HG03025 (cell line): ENCODE measurements around the gene PTPRT.

Source experiments
- ATAC-seq: cut with Tn5 transposase; IDR thresholded peaks from one replicate; pipeline ENCODE4 v1.9.1; 2021; ENCODE audit warnings: mild to moderate bottlenecking, moderate library complexity; ENCODE audit not compliant: unreplicated experiment, low FRiP score

PTPRT gene

DNA sequence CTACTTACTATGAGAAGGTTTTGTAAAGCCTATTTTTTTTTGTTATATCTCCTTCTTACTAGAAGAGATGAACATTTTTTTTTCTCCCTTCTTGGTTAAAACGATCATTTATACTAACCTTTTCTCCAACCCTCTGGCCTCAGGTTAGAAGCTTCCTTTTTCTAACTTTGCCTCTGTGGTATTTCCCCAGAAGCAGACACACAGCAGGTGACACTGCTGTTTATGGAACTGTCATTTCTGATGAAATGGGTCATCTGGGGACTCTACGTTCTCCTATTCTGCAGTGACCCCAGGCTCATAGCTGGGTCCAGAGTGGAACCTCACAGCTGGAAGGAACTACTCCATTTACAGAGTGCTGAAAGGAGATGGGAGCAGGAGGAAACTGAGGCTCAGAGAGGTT is 825.3 kb downstream of the PTPRT start:
- ATAC-seq: no peak

GRCh38 chr20:42361402-42361970 is 828.2 kb downstream of the PTPRT start:
- no peak for ATAC-seq

- no peak for ATAC-seq
These were observed 829.1 kb downstream of the PTPRT start for GRCh38 chr20:42360621-42361020.

DNA sequence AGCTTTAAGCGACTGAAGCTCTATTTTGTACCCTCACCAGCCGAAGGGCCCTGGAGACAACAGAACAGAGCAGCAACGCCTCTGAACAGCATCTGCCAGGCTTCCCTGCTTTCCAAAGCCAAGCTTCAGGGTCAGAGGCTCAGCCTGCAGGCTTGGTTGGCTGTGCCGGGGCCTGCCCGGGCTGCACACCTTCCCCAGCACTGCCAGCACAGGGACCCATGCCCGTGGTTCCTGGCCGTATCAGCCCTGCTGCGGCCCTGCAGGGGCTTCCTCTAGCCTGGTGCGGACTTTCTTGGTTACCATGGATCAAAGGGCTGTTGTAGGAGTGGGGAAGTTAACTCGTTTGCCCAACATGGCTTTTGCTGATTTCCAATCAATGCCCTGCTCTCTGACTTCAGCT is 830.1 kb downstream of the PTPRT start:
- no peak for ATAC-seq

GRCh38 chr20:42352096-42352495 is 837.6 kb downstream of the PTPRT start:
- ATAC-seq: no peak

GRCh38 chr20:42350521-42350920 is 839.2 kb downstream of the PTPRT start:
- ATAC-seq: no peak

DNA sequence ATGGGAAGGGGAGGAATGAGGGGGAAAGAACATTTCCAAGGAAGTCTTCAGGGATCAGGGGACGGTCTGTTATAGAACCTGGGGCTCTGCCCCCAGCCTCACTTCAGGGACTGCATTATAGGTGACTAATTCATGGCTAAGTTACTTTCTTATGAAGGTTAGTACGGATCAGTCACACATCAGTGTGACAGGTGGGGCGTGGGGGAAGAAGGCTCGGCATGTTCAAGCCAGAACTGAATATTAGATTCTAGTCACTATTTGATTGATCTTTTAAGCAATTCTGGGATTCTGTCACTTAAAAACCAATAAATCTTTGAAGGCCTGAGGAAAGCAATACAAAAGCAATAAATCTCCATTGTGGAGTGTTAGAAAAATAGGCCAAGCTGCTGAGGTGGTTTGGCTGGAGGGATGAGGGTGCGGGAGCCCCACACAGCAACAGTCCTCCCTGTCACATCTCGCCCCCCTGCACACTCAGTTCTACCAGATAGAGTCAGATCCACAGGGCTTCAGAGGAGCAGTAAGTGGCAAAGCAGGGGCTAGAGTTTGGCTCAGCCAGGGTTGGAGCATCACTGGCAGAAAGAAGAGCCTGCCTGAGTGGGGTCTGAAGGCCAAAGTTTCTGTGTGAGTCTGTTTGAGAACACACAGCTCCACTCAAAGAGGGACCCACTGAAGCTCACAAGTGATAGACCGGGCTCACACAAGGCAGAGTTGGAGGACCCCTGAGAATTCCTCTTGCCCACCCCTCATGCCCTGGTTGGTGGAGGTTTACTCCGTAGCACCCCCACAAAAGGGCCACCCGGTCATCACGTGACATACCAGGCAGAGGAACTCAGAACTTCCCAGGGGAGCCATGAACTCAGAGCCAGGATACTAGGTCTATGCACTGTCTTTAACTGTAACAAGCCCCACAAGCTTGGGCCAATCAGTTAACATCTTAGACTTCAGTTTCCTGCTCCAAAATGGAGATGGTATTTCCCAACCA is 843.2 kb downstream of the PTPRT start:
- no peak for ATAC-seq

DNA sequence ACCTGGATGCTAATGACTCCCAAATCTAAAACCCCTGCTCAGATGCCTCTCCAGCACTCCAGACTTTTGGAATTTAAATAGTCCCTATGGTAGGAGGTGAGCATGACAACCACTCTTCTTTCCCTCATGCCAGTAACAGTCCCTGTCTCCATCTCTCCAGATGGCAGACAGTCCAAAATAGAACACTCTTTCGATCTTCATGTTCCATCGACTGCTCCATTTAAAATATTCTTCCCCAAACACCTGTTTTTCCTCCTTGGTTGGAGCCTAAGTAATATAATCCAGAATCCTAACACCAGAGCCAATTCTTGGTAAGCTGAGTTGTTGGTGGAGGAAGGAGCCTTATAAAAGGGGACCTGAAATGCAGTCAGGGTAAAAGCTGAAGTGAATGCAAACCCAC is 848.1 kb downstream of the PTPRT start:
- no peak for ATAC-seq

DNA sequence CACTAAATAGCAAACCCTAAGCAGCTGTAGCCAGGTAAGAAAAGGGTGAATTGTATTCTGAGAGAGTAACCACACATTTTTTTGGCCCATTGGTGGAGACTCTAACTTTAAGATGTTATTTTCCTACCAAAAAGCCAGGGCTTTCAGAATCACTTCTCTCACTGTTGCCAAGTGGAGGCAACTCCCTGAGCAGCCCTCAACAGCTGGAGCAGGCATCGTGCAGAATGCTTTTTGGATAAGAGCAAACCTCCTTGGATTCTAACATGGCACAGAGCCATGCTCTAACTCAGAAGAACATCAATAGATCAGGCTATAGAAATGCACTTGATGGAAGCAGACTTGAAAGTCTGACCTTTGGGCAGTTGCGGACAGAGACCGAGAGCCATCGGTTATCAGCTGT is 849.3 kb downstream of the PTPRT start:
- no peak for ATAC-seq

DNA sequence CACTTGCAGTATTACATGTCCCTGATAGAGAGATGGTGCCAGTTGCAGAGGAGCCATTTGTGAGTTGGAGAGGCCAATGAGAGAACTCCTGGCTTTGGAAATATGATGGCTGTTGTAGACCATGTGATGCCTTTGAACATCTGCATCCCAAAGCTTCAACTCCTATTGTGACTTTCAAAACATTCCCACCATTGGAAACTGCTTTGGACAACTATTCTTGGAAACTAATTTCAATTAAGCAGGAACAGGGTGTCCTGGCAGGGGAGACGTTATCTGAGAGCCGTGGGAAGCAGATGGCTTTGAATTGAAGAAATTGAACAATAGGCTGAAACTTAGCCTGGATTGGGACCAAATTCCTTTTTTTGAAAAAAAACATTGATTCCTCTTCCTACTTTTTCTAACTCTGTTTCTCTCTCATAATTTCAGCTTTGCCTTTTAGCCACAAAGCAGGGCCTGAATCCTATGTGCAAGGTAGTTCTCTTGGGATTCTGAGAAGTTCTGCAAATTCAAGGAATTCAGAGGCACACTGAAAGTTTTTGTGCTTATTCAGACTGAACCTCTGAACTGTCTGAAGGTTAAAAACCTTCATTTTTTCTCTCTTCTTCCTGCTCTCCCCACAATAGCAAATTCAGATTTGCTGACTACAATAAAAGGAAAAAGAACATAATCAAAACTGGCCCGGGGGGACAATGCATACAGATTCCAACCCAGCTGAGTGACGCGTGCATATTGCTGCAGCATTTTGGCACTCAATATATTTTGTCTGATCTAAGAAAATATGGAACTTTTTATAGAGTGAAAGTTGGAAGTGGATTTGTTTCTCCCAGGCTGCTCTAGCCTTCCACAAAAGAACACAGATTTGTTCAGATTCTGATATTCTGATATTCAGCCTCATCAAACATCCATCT is 851.2 kb downstream of the PTPRT start:
- no peak for ATAC-seq

DNA sequence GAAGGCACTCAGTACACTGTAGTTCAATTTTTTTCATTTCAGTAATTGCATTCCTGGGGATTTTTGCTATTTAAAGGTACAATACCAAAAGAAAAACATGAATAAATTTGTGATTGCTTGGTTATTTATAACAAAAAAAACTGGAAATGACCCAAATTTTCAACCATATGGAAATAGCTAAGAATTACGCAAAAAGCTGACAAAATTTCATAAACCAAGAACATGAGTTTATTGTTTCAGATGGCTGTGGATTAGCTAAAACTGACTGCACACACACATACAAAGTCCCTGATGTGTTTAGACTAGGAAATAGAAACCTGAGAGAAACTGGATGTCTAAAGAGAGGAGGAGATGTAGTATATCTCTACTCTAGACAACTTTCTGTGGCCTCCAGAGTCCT is 853.1 kb downstream of the PTPRT start:
- ATAC-seq: no peak

DNA sequence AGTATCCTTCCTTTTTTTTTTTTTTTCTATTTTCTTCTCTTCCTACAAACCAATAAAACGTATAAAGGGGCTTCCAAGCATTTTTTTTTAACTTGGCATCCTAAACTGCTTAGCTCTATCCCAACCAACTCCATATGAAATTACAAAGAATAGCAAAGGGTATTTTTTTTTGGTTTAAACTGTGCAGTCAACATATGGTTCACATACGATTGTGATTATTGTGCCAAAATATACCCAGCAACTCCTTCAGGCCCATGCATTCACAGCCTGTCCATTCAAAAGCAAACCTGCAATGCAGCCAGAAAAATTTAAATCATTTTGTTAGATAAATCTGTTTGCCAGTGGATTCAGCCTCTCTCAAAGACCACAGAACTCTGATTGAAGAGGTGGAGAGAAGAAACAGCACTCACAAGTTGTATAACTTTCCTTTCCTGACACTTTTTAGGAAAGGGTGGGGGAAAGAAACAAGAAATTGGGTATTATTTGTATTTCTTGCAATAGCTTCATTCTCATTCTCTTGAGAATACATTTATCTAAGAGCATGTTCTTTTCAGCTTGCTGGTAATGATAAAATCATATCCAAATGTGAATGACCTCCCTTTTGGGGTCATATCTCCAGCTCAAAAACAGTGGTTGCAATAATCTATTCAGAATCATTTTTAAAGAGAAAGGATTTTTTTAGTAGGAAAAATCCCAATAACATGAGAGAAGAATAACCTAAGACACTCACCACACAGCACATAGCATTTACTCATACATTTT is 870.3 kb downstream of the PTPRT start:
- no peak for ATAC-seq

GRCh38 chr20:42313704-42314103 is 876.0 kb downstream of the PTPRT start:
- no peak for ATAC-seq

GRCh38 chr20:42309050-42309449 is 880.7 kb downstream of the PTPRT start:
- ATAC-seq: no peak

DNA sequence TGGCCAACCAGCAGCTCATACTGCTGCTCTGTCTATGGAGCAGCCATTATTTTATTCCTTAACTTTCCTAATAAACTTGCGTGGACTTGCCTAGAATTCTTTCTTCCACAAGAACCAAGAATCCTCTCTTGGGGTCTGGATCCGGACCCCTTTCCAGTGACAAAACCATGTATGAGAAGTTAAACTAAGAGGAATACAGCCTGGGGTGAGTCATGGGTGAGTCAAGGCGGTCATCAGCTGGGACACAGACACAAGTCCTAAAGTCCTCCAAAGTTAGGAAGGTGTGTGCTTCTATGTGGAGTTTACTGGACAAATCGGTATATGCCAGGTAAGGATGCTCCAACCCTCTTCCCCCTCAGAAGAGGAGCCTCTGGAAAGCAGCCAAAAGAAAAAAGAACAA is 881.5 kb downstream of the PTPRT start:
- no peak for ATAC-seq

DNA sequence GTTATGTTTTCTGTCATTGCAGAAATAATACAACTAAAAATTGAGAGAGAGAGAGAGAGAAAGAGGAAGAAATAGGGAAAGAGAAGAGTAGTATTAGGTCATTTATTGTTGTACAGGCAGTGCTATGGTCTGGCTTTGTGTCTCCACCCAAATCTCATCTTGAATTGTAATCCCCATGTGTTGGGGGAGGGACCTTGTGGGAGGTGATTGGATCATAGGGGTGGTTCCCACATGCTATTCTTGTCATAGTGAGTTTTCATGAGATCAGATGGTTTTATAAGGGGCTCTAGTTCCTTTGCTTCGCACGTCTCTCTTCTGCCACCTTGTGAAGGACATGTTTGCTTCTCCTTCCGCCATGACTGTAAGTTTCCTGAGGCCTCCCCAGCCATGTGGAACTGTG is 894.1 kb downstream of the PTPRT start:
- ATAC-seq: no peak

DNA sequence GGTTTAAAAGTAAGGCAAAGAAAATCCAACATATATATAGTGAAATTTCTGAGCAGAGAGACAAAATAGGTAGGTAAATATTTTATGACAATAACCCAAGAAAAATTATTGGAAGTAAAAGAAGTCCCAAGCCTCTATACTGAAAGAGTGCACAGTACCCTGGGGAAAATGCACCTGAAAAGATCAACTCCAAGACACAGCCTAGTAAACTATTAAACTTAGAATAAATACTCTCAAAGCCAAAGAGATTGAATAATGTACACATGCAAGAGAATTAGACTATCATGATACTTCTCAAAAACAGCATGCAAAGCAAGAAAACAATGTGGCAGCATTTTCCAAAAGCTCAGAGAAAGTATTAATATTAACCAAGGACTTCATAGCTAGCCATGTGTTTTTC is 894.7 kb downstream of the PTPRT start:
- ATAC-seq: no peak

DNA sequence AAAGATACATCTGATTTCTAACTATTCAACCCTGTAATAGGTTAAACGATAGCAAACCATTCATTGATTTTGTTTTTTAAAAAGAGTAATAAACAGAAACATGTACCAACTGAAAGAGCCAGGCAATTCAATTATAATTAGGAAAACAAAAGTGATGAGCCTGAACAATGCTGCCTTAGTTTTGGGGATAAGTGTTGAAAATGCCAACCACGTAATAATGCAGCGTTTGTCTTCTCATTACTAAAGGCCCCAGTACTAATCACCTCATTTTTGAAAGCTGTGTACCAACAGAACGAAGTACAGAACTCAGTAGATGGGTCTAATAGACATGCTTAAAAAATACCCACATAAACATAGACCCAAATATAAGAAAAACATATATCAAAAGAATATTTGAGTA is 907.9 kb downstream of the PTPRT start:
- ATAC-seq: no peak

- ATAC-seq: no peak
These were observed 912.7 kb downstream of the PTPRT start for GRCh38 chr20:42276718-42277602.
